Fibroblast of lung (primary cell): ENCODE measurements around the gene PAPOLA. TPM values are rescaled to one million over a fixed set of nuclear protein-coding genes. Genes with fewer than 3 reads are reported as not detected.
A peak's percentile ranks its signal among the peaks of the same experiment; 100 is the strongest.
"Not testable (repeated sequence)": the region's sequence is repeated elsewhere in the genome, so short reads cannot be mapped to it uniquely, and the experiment has no call there.

ENCODE experiments used
- DNase-seq, 2 donors: peaks; one replicate each; pipeline versions ENCODE4 v3.0.0 to v3.0.0-alpha.2; 2010; ENCODE audit warnings: low read depth in 2 of 2
- H2AFZ ChIP-seq: 2 replicates; pipeline ENCODE4 v1.5.1; 2012; ENCODE audit warnings: low read length, control low read depth, inconsistent platforms
- H3K27ac ChIP-seq: 2 replicates; pipeline ENCODE4 v1.5.1; 2011; ENCODE audit warnings: low read length, control low read depth; ENCODE audit not compliant: insufficient read depth
- H3K27me3 ChIP-seq: 2 replicates; pipeline ENCODE4 v1.5.1; 2011; ENCODE audit warnings: mild to moderate bottlenecking, low read length; ENCODE audit not compliant: control insufficient read depth, insufficient read depth
- H3K36me3 ChIP-seq: 2 replicates; pipeline ENCODE4 v1.5.1; 2011; ENCODE audit warnings: low read length; ENCODE audit not compliant: control insufficient read depth, insufficient read depth
- H3K4me1 ChIP-seq: 2 replicates; pipeline ENCODE4 v1.5.1; 2011; ENCODE audit warnings: low read length; ENCODE audit not compliant: control insufficient read depth, insufficient read depth; ENCODE audit errors: extremely low read depth
- H3K4me2 ChIP-seq: 2 replicates; pipeline ENCODE4 v1.5.1; 2011; ENCODE audit warnings: low read length, control low read depth; ENCODE audit not compliant: insufficient read depth; ENCODE audit errors: extremely low read depth
- H3K4me3 ChIP-seq, 4 experiments: fragments of 200-600 bp in 1 of 4; sonication (generic) in 1 of 4; replicated peaks in 1 of 4; 2 replicates each; pipeline ENCODE4 v1.5.1; 2011 to 2016; ENCODE audit warnings: low read length in 4 of 4, low read depth in 3 of 4, mild to moderate bottlenecking in 3 of 4, control low read depth in 2 of 4, inconsistent platforms in 1 of 4, mixed read lengths in 1 of 4; ENCODE audit not compliant: insufficient read depth in 1 of 4; ENCODE audit errors: control extremely low read depth in 1 of 4
- H3K79me2 ChIP-seq: 2 replicates; pipeline ENCODE4 v1.5.1; 2012; ENCODE audit warnings: mild to moderate bottlenecking, low read length, inconsistent platforms; ENCODE audit not compliant: control insufficient read depth, insufficient read depth
- H3K9ac ChIP-seq: 2 replicates; pipeline ENCODE4 v1.5.1; 2011; ENCODE audit warnings: mild to moderate bottlenecking, low read length, control low read depth; ENCODE audit not compliant: insufficient read depth
- H3K9me3 ChIP-seq: 2 replicates; pipeline ENCODE4 v1.5.1; 2012; ENCODE audit warnings: low read depth, low read length; ENCODE audit not compliant: control insufficient read depth, insufficient read depth
- H4K20me1 ChIP-seq: 2 replicates; pipeline ENCODE4 v1.5.1; 2011; ENCODE audit warnings: low read length; ENCODE audit not compliant: control insufficient read depth, insufficient read depth; ENCODE audit errors: extremely low read depth
- CTCF ChIP-seq, 2 donors: IDR thresholded peaks in 1 of 2; conservative IDR thresholded peaks in 1 of 2; 1 replicate in 1 of 2; 2 replicates in 1 of 2; pipeline ENCODE4 v1.5.1; 2011 to 2012; ENCODE audit warnings: low read length in 2 of 2, control low read depth in 1 of 2, inconsistent platforms in 1 of 2, low read depth in 1 of 2, mild to moderate bottlenecking in 1 of 2
- EZH2 ChIP-seq: IDR thresholded peaks from 2 replicates; pipeline ENCODE4 v1.5.1; 2012; ENCODE audit warnings: low read length, control low read depth, mild to moderate bottlenecking; ENCODE audit errors: missing control alignments
- polyA plus RNA-seq, 2 donors: library from polyadenylated mRNA; depleted of rRNA in 1 of 2; stranded (reverse) in 1 of 2; unstranded in 1 of 2; fragments of >200 nt; gene quantifications; 2 replicates each; pipeline ENCODE4 v1.2.1, GENCODE V29; 2011 to 2012; ENCODE audit warnings: missing spikeins in 1 of 2
- total RNA-seq: library from RNA; depleted of rRNA; stranded (reverse); fragments of >200 nt; gene quantifications from 2 replicates; pipeline ENCODE4 v1.2.1, GENCODE V29; 2014

Gene PAPOLA
- total and polyA plus RNA-seq, 2 donors (not counting 1 experiment from before 2014, with no cell fraction given), result 109 to 141 TPM

GRCh38 chr14:96503306-96503679 is 1.1 kb downstream of the PAPOLA start:
- H3K9ac ChIP-seq, result peak overlapping the region; percentile 96
- no peaks in the 10 kb centered on the region for H3K27me3 ChIP-seq
- no peaks in the 10 kb centered on the region for H3K9me3 ChIP-seq
- H3K4me1 ChIP-seq, result no peaks in the 10 kb centered on the region
- H3K27ac ChIP-seq, result peak overlapping the region; percentile 93
- no peaks in the 10 kb centered on the region for H4K20me1 ChIP-seq
- no peak overlapping the region for H2AFZ ChIP-seq
- DNase-seq, result no peak
- peak overlapping the region; percentile 75 for H3K4me2 ChIP-seq
- peak overlapping the region; percentile 95 to 99 (median 96) for H3K4me3 ChIP-seq
- H3K79me2 ChIP-seq, result peaks cover 58% of the 10 kb centered on the region
- TF ChIP-seq CTCF (conservative IDR thresholded peaks at IDR 0.05 in 1 of 2, IDR thresholded peaks at IDR 0.05 in 1 of 2; ENCODE audit: low read depth in 1 of 2, low read length in 2 of 2), result no peak
- TF ChIP-seq EZH2, result no peak
- no peaks in the 10 kb centered on the region for H3K36me3 ChIP-seq

- Histone ChIP-seq H3K79me2 (peaks cover 69% of the 10 kb centered on the region), H3K4me3 (peak overlapping the region in 2 of 4 experiments; percentile 95 to 96)
- not testable (repeated sequence) for H3K9ac ChIP-seq, H2AFZ ChIP-seq, H3K36me3 ChIP-seq, H3K4me2 ChIP-seq, DNase-seq, H3K4me1 ChIP-seq, H3K27me3 ChIP-seq, H4K20me1 ChIP-seq, H3K27ac ChIP-seq, H3K9me3 ChIP-seq
Observed at GRCh38 chr14:96504353-96504752, 2.2 kb downstream of the PAPOLA start.

- H3K36me3 ChIP-seq, result no peaks in the 10 kb centered on the region
- no peak overlapping the region for H3K4me3 ChIP-seq
- no peak overlapping the region for H3K9ac ChIP-seq
- DNase-seq, result no peak
- peaks cover 98% of the 10 kb centered on the region for H3K79me2 ChIP-seq
- no peak overlapping the region for H2AFZ ChIP-seq
- no peak for TF ChIP-seq CTCF (conservative IDR thresholded peaks at IDR 0.05 in 1 of 2, IDR thresholded peaks at IDR 0.05 in 1 of 2; ENCODE audit: low read depth in 1 of 2, low read length in 2 of 2)
- no peak for TF ChIP-seq EZH2
- no peaks in the 10 kb centered on the region for H3K9me3 ChIP-seq
- no peaks in the 10 kb centered on the region for H3K4me1 ChIP-seq
- no peak overlapping the region for H3K4me2 ChIP-seq
- H3K27me3 ChIP-seq, result no peaks in the 10 kb centered on the region
- no peak overlapping the region for H3K27ac ChIP-seq
- peaks cover 6% of the 10 kb centered on the region for H4K20me1 ChIP-seq
Observed at GRCh38 chr14:96507723-96508122, 5.5 kb downstream of the PAPOLA start.
